BJ (cell line): ENCODE results near the gene FMO3. TPM values are rescaled to one million over a fixed set of nuclear protein-coding genes. Genes with fewer than 3 reads are reported as not detected.

Source experiments
- CTCF ChIA-PET: fragments of 350-600 bp; formaldehyde crosslinking; extraction: SDS; loops from one replicate; lab custom pipeline; 2021; ENCODE audit warnings: antibody characterized with exemption, inconsistent platforms; lab: Yijun Ruan, JAX
- POLR2A ChIA-PET: fragments of 300-600 bp; sonication (Branson Sonifier 250); formaldehyde crosslinking; extraction: SDS; loops from one replicate; lab custom pipeline; 2021; ENCODE audit warnings: antibody characterized with exemption; lab: Charles Lee
- DNase-seq: peaks from one replicate; pipeline ENCODE4 v3.0.0-alpha.2; 2011; ENCODE audit warnings: low read depth
- H3K27me3 ChIP-seq: 2 replicates; pipeline ENCODE4 v1.6.0; 2011; ENCODE audit warnings: low read length; ENCODE audit not compliant: control insufficient read depth, insufficient read depth
- H3K36me3 ChIP-seq: 2 replicates; pipeline ENCODE4 v1.5.1; 2011; ENCODE audit warnings: low read length; ENCODE audit not compliant: control insufficient read depth, insufficient read depth
- H3K4me3 ChIP-seq: 2 replicates; pipeline ENCODE4 v1.5.1; 2011; ENCODE audit warnings: low read depth, mild to moderate bottlenecking, control low read depth, low read length
- CTCF ChIP-seq: IDR thresholded peaks from 2 replicates; pipeline ENCODE4 v1.5.1; 2011; ENCODE audit warnings: low read depth, mild to moderate bottlenecking, control low read depth, inconsistent platforms, low read length, moderate library complexity; ENCODE audit not compliant: insufficient read depth
- polyA plus RNA-seq: library from polyadenylated mRNA; depleted of rRNA; stranded (reverse); fragments of >200 nt; gene quantifications from 2 replicates; pipeline ENCODE4 v1.2.3, GENCODE V29; 2011

Gene FMO3
- polyA plus RNA-seq, 1 experiment = 0.45 TPM

- ChIA-PET CTCF (interaction anchor here (0.6 to 3.7 kb wide), 5 partner anchors 59 to 120 kb away, joined by 3 to 29 read pairs (median 12); no protein-coding TSS in a partner anchor), POLR2A (no interaction called here)
- no peak for TF ChIP-seq CTCF
- Histone ChIP-seq H3K4me3 (no peak overlapping the region), H3K27me3 (no peaks in the 10 kb centered on the region), H3K36me3 (no peaks in the 10 kb centered on the region)
- peak; percentile 41 for DNase-seq
Measured at GRCh38 chr1:171140401-171140800, 49.7 kb downstream of the FMO3 start.

GRCh38 chr1:171140956-171141687, 50.4 kb downstream of the FMO3 start:
- H3K36me3 ChIP-seq = no peaks in the 10 kb centered on the region
- DNase-seq = no peak
- no peak overlapping the region for H3K4me3 ChIP-seq
- H3K27me3 ChIP-seq = no peaks in the 10 kb centered on the region
- POLR2A ChIA-PET = interaction anchor here (0.6 to 1.2 kb wide), 3 partner anchors 42 to 201 kb away, joined by 3 to 4 read pairs (median 3); no protein-coding TSS in a partner anchor
- TF ChIP-seq CTCF = no peak
- CTCF ChIA-PET = interaction anchor here (0.6 to 3.7 kb wide), 22 partner anchors 10 to 1172 kb away, joined by 3 to 29 read pairs (median 6); partner anchors contain the start of gene FMO4

- ChIA-PET POLR2A (interaction anchor here (0.6 to 1.2 kb wide), 6 partner anchors 31 to 614 kb away, joined by 3 to 10 read pairs (median 4); partner anchors contain the start of gene FMO4), CTCF (interaction anchor here (0.6 to 3.7 kb wide), 25 partner anchors 9 to 540 kb away, joined by 3 to 29 read pairs (median 5); partner anchors contain the start of gene FMO4)
- TF ChIP-seq CTCF = peak; percentile 54
- Histone ChIP-seq H3K27me3 (no peaks in the 10 kb centered on the region), H3K36me3 (no peaks in the 10 kb centered on the region), H3K4me3 (no peak overlapping the region)
- peak; percentile 100 for DNase-seq
Measured at GRCh38 chr1:171141688-171142415, 51.1 kb downstream of the FMO3 start.

- ChIA-PET CTCF (interaction anchor here (0.6 to 3.7 kb wide), 23 partner anchors 9 to 541 kb away, joined by 3 to 29 read pairs (median 4); partner anchors contain the start of gene FMO4), POLR2A (interaction anchor here (0.6 to 1.2 kb wide), 8 partner anchors 8 to 615 kb away, joined by 3 to 10 read pairs (median 4); partner anchors contain the start of gene FMO4)
Measured at GRCh38 chr1:171142416-171143385, 52.0 kb downstream of the FMO3 start.

More at GRCh38 chr1:171142416-171143385, 52.0 kb downstream of the FMO3 start:
- no peaks in the 10 kb centered on the region for H3K27me3 ChIP-seq
- DNase-seq = peak; percentile 86
- H3K36me3 ChIP-seq = no peaks in the 10 kb centered on the region
- TF ChIP-seq CTCF = no peak
- H3K4me3 ChIP-seq = no peak overlapping the region
